DND-41 (cell line): ENCODE measurements around the gene TPRX1.
"Not testable (repeated sequence)": the region's sequence is repeated elsewhere in the genome, so short reads cannot be mapped to it uniquely, and the experiment has no call there.

Experiments used
- ATAC-seq: fragments of 200-7000 bp; cut with Tn5 transposase; 3 replicates; pipeline ENCODE4 v1.9.1; 2021; ENCODE audit warnings: low read depth; ENCODE audit not compliant: insufficient read depth
- DNase-seq: peaks from one replicate; pipeline ENCODE4 v3.0.0-alpha.2; 2020
- H2AFZ ChIP-seq: 2 replicates; pipeline ENCODE4 v1.6.0; 2012; ENCODE audit warnings: low read depth, low read length
- H3K27ac ChIP-seq: 2 replicates; pipeline ENCODE4 v1.5.1; 2012; ENCODE audit warnings: low read length, inconsistent platforms
- H3K27me3 ChIP-seq: fragments of 200-600 bp; sonication (generic); 2 replicates; pipeline ENCODE4 v1.6.0; 2012; ENCODE audit warnings: low read length, mild to moderate bottlenecking, inconsistent platforms; ENCODE audit not compliant: insufficient read depth, poor library complexity
- H3K36me3 ChIP-seq: 2 replicates; pipeline ENCODE4 v1.5.1; 2012; ENCODE audit warnings: low read length, inconsistent platforms; ENCODE audit not compliant: insufficient read depth
- H3K4me1 ChIP-seq: 2 replicates; pipeline ENCODE4 v1.5.1; 2012; ENCODE audit warnings: mild to moderate bottlenecking, low read length; ENCODE audit not compliant: insufficient read depth
- H3K4me2 ChIP-seq: 2 replicates; pipeline ENCODE4 v1.6.0; 2012; ENCODE audit warnings: mild to moderate bottlenecking, moderate library complexity, low read length, inconsistent platforms; ENCODE audit not compliant: insufficient read depth
- H3K4me3 ChIP-seq, 2 experiments: fragments of 200-600 bp in 1 of 2; shearing (Covaris generic) in 1 of 2; 2 replicates each; pipeline ENCODE4 v1.5.1; 2012 to 2016; ENCODE audit warnings: inconsistent platforms in 2 of 2, low read length in 2 of 2, mild to moderate bottlenecking in 2 of 2, low read depth in 1 of 2, moderate library complexity in 1 of 2
- H3K79me2 ChIP-seq: 2 replicates; pipeline ENCODE4 v1.6.0; 2012; ENCODE audit warnings: low read length, inconsistent platforms; ENCODE audit not compliant: insufficient read depth
- H3K9ac ChIP-seq: 2 replicates; pipeline ENCODE4 v1.6.0; 2012; ENCODE audit warnings: low read depth, mild to moderate bottlenecking, inconsistent platforms, low read length, moderate library complexity
- H3K9me3 ChIP-seq: 2 replicates; pipeline ENCODE4 v1.5.1; 2012; ENCODE audit warnings: low read length, moderate library complexity, mild to moderate bottlenecking, inconsistent platforms; ENCODE audit not compliant: insufficient read depth, severe bottlenecking
- H4K20me1 ChIP-seq: 2 replicates; pipeline ENCODE4 v1.6.0; 2012; ENCODE audit warnings: low read length; ENCODE audit not compliant: insufficient read depth
- CTCF ChIP-seq: IDR thresholded peaks from 2 replicates; pipeline ENCODE4 v1.5.1; 2012; ENCODE audit warnings: borderline replicate concordance, low read length, moderate library complexity, mild to moderate bottlenecking; ENCODE audit not compliant: poor library complexity, severe bottlenecking; ENCODE audit errors: extremely low read depth
- EZH2 ChIP-seq: IDR thresholded peaks from 3 replicates; pipeline ENCODE4 v1.6.1; 2012; ENCODE audit warnings: borderline replicate concordance, low read depth, mild to moderate bottlenecking, moderate library complexity, low read length, inconsistent platforms; ENCODE audit not compliant: severe bottlenecking

Gene TPRX1

GRCh38 chr19:47820410-47820809 is 16.1 kb upstream of the TPRX1 start:
- no peak for TF ChIP-seq EZH2
- TF ChIP-seq CTCF: no peak
- no peak for ATAC-seq

GRCh38 chr19:47819858-47820257 is 15.5 kb upstream of the TPRX1 start:
- no peak overlapping the region for H2AFZ ChIP-seq
- DNase-seq (no peak), ATAC-seq (no peak)
- H3K4me1 ChIP-seq: no peaks in the 10 kb centered on the region
- no peak overlapping the region for H3K4me2 ChIP-seq
- peaks cover 15% of the 10 kb centered on the region for H3K27me3 ChIP-seq
- H3K27ac ChIP-seq: no peak overlapping the region
- H3K9ac ChIP-seq: no peak overlapping the region
- no peaks in the 10 kb centered on the region for H3K79me2 ChIP-seq
- H3K9me3 ChIP-seq: no peaks in the 10 kb centered on the region
- no peak overlapping the region for H3K4me3 ChIP-seq
- no peaks in the 10 kb centered on the region for H3K36me3 ChIP-seq
- TF ChIP-seq EZH2 (no peak), CTCF (no peak)
- H4K20me1 ChIP-seq: no peaks in the 10 kb centered on the region; the same call in 1 of the 2 replicates

More at GRCh38 chr19:47820410-47820809, 16.1 kb upstream of the TPRX1 start:
- DNase-seq: no peak
- no peaks in the 10 kb centered on the region for H3K79me2 ChIP-seq
- H3K9me3 ChIP-seq: no peaks in the 10 kb centered on the region
- no peaks in the 10 kb centered on the region for H3K36me3 ChIP-seq
- H3K4me3 ChIP-seq: no peak overlapping the region
- H3K4me2 ChIP-seq: no peak overlapping the region
- no peaks in the 10 kb centered on the region; the same call in 1 of the 2 replicates for H4K20me1 ChIP-seq
- H3K9ac ChIP-seq: no peak overlapping the region
- no peaks in the 10 kb centered on the region for H3K4me1 ChIP-seq
- H2AFZ ChIP-seq: no peak overlapping the region
- H3K27ac ChIP-seq: no peak overlapping the region
- peaks cover 15% of the 10 kb centered on the region for H3K27me3 ChIP-seq

- H3K36me3 ChIP-seq, H4K20me1 ChIP-seq, H3K4me1 ChIP-seq, H3K4me3 ChIP-seq, DNase-seq, H3K9ac ChIP-seq, H3K4me2 ChIP-seq, H3K79me2 ChIP-seq, H3K27ac ChIP-seq, ATAC-seq, H2AFZ ChIP-seq, H3K9me3 ChIP-seq: not testable (repeated sequence)
- peaks cover 15% of the 10 kb centered on the region for H3K27me3 ChIP-seq
Measured at GRCh38 chr19:47818221-47818620, 13.9 kb upstream of the TPRX1 start.

GRCh38 chr19:47816270-47816669 is 11.9 kb upstream of the TPRX1 start:
- not testable (repeated sequence) for H3K36me3 ChIP-seq, ATAC-seq, H3K4me3 ChIP-seq, H3K4me1 ChIP-seq, H3K27ac ChIP-seq, H3K4me2 ChIP-seq, H3K9ac ChIP-seq, H3K79me2 ChIP-seq, H2AFZ ChIP-seq, H3K9me3 ChIP-seq, DNase-seq, H4K20me1 ChIP-seq
- peaks cover 12% of the 10 kb centered on the region for H3K27me3 ChIP-seq
